ENCODE data around the gene MYO1E. TPM values are rescaled to one million over a fixed set of nuclear protein-coding genes. Genes with fewer than 3 reads are reported as not detected.

The MYO1E gene
- total RNA-seq, 4 donors from 2014 or later = 23.3 to 99.8 (median 66.5) TPM

- H3K36me3 ChIP-seq = no peaks in the 10 kb centered on the region
- intact Hi-C loops (cut with DNase I; ENCODE audit: low total_unique reads) = no loop called here
- no peak overlapping the region for H3K27ac ChIP-seq
Observed at GRCh38 chr15:59155431-59155830, 217.2 kb downstream of the MYO1E start.

GRCh38 chr15:59154243-59154642, 218.4 kb downstream of the MYO1E start:
- intact Hi-C loops (cut with DNase I; ENCODE audit: low total_unique reads) = no loop called here
- Histone ChIP-seq H3K9me3 (no peaks in the 10 kb centered on the region), H3K27me3 (no peaks in the 10 kb centered on the region), H3K4me3 (no peak overlapping the region), H3K27ac (no peak overlapping the region), H3K36me3 (no peaks in the 10 kb centered on the region), H3K4me1 (no peaks in the 10 kb centered on the region)
- TF ChIP-seq CTCF (IDR thresholded peaks at IDR 0.05) (no peak), POLR2A (IDR thresholded peaks at IDR 0.05) (no peak)
- no peak for DNase-seq

More at GRCh38 chr15:59155431-59155830, 217.2 kb downstream of the MYO1E start:
- Histone ChIP-seq H3K9me3 (no peaks in the 10 kb centered on the region), H3K4me1 (no peaks in the 10 kb centered on the region), H3K4me3 (no peak overlapping the region), H3K27me3 (no peaks in the 10 kb centered on the region)
- TF ChIP-seq CTCF (IDR thresholded peaks at IDR 0.05) (no peak), POLR2A (IDR thresholded peaks at IDR 0.05) (no peak)
- no peak for DNase-seq

- Histone ChIP-seq H3K9me3 (no peaks in the 10 kb centered on the region), H3K27ac (no peak overlapping the region), H3K4me1 (no peaks in the 10 kb centered on the region), H3K4me3 (no peak overlapping the region), H3K27me3 (no peaks in the 10 kb centered on the region), H3K36me3 (no peaks in the 10 kb centered on the region)
- no peak for DNase-seq
- intact Hi-C loops (cut with DNase I; ENCODE audit: low total_unique reads) = no loop called here
- TF ChIP-seq CTCF (IDR thresholded peaks at IDR 0.05) = no peak
- TF ChIP-seq POLR2A (IDR thresholded peaks at IDR 0.05) = no peak
Observed at GRCh38 chr15:59153466-59153865, 219.2 kb downstream of the MYO1E start.

GRCh38 chr15:59152694-59153450, 219.8 kb downstream of the MYO1E start:
- H3K9me3 ChIP-seq = no peaks in the 10 kb centered on the region
- H3K4me1 ChIP-seq = no peaks in the 10 kb centered on the region
- H3K36me3 ChIP-seq = no peaks in the 10 kb centered on the region
- no peak overlapping the region for H3K4me3 ChIP-seq
- H3K27me3 ChIP-seq = no peaks in the 10 kb centered on the region
- DNase-seq = no peak
- H3K27ac ChIP-seq = no peak overlapping the region
- intact Hi-C loops (cut with DNase I; ENCODE audit: low total_unique reads) = no loop called here
- no peak for TF ChIP-seq CTCF (IDR thresholded peaks at IDR 0.05)
- TF ChIP-seq POLR2A (IDR thresholded peaks at IDR 0.05) = no peak

- no peak for DNase-seq
- TF ChIP-seq POLR2A (IDR thresholded peaks at IDR 0.05) (no peak), CTCF (IDR thresholded peaks at IDR 0.05) (no peak)
- Histone ChIP-seq H3K9me3 (no peaks in the 10 kb centered on the region), H3K36me3 (no peaks in the 10 kb centered on the region), H3K4me1 (no peaks in the 10 kb centered on the region), H3K27me3 (no peaks in the 10 kb centered on the region), H3K4me3 (no peak overlapping the region), H3K27ac (no peak overlapping the region)
- intact Hi-C loops (cut with DNase I; ENCODE audit: low total_unique reads) = no loop called here
Observed at GRCh38 chr15:59150185-59150584, 222.5 kb downstream of the MYO1E start.

Measured in uterus (tissue), 4 donors.